ENCODE measurements around the gene FLT3LG. TPM values are rescaled to one million over a fixed set of nuclear protein-coding genes. Genes with fewer than 3 reads are reported as not detected.

FLT3LG gene
- total and polyA plus RNA-seq, 4 donors = 6.3 to 36.0 (median 16.8) TPM

DNA sequence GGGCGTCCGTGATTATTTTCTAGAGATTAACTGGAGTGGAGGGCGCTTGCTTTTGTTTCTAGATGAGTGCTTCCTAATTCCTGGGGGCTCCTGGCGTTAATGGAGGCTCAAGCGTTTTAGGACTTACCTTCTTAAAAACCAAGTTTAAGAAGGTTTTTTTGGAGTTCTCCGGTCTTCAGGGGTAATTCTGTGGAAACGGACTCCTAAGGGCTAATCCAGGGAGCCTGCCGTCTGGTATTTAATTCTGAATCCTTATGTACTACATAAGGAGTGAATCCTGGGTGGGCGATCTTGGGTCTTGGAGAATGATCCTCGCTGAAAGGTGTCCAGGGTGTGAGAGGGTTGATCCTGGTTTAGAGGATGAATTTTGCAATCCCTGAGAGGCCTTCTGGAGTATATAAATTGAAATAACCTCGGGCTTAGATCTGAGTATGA lies 22.6 kb downstream of the FLT3LG start:
- DNase-seq (no peak), ATAC-seq (ENCODE audit: low FRiP score) (no peak)
- WGBS, 2 donors = 0 to 1% methylated on average over 11 of the region's 11 CpGs
- Histone ChIP-seq H3K36me3 (ENCODE audit: control insufficient read depth in 1 of 2, insufficient read depth in 2 of 2, low read length in 1 of 2) (peaks cover 4% of the 10 kb centered on the region in 2 donors), H3K4me1 (ENCODE audit: control insufficient read depth in 1 of 2, insufficient read depth in 2 of 2, low read length in 2 of 2) (no peaks in the 10 kb centered on the region), H3K9me3 (ENCODE audit: control insufficient read depth, low read length) (no peaks in the 10 kb centered on the region), H3K4me3 (ENCODE audit: low read length in 2 of 2) (peak overlapping the region; percentile 77 to 93), H3K27ac (ENCODE audit: low read depth in 1 of 2, low read length in 2 of 2) (peak overlapping the region in 1 of 2 donors; percentile 80), H3K27me3 (ENCODE audit: control insufficient read depth in 1 of 2, insufficient read depth in 2 of 2, low read length in 1 of 2) (no peaks in the 10 kb centered on the region)
- intact Hi-C loops (cut with DNase I) = loop anchor here (1.0 to 10.0 kb wide), 2 partner anchors 9 to 178 kb away; partner anchors contain the start of genes PRMT1 (in 1 of the 2) and RPL13A (in 1 of the 2)

DNA sequence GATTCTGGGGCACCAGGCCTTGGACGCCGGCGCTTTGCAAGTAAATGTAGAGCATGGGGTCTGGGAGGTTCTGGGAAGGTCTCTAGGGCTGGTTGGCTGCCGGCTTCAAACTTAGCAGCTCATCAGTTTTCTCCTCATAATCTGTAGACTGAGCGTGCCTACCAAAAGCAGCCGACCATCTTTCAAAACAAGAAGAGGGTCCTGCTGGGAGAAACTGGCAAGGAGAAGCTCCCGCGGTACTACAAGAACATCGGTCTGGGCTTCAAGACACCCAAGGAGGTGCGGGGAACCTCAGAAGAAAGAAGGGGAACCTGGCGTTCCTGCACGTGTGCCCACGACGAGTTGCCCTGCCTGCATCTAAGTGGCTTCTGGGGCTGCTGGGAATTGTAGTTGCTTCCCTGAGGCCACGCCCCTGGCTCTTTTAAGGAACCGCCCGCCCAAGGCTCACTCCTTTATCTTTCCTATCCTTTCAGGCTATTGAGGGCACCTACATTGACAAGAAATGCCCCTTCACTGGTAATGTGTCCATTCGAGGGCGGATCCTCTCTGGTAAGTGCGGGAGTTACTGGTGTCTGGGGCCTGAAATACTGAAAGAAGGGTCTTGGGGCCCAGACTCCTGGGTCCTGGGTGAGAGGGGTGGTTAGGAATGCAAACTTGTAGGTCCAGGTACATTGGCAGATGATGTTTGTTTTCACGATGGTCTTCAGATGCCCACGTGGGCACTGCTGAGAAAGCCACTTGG lies 23.2 kb downstream of the FLT3LG start:
- Histone ChIP-seq H3K36me3 (ENCODE audit: control insufficient read depth in 1 of 2, insufficient read depth in 2 of 2, low read length in 1 of 2) (peaks cover 2 to 4% of the 10 kb centered on the region in 2 donors), H3K27ac (ENCODE audit: low read depth in 1 of 2, low read length in 2 of 2) (peak overlapping the region in 1 of 2 donors; percentile 52), H3K9me3 (ENCODE audit: control insufficient read depth, low read length) (no peaks in the 10 kb centered on the region), H3K27me3 (ENCODE audit: control insufficient read depth in 1 of 2, insufficient read depth in 2 of 2, low read length in 1 of 2) (no peaks in the 10 kb centered on the region), H3K4me3 (ENCODE audit: low read length in 2 of 2) (peak overlapping the region; percentile 77 to 93), H3K4me1 (ENCODE audit: control insufficient read depth in 1 of 2, insufficient read depth in 2 of 2, low read length in 2 of 2) (no peaks in the 10 kb centered on the region)
- no peak for ATAC-seq (ENCODE audit: low FRiP score)
- intact Hi-C loops (cut with DNase I) = loop anchor here in 1 of 2 donors (10.0 kb wide), 1 partner anchor 178 kb away; the partner anchor contains the start of gene PRMT1
- peak in 1 of 2 donors; percentile 86 for DNase-seq
- 23 to 25% methylated on average over 22 of the region's 22 CpGs for WGBS, 2 donors

DNA sequence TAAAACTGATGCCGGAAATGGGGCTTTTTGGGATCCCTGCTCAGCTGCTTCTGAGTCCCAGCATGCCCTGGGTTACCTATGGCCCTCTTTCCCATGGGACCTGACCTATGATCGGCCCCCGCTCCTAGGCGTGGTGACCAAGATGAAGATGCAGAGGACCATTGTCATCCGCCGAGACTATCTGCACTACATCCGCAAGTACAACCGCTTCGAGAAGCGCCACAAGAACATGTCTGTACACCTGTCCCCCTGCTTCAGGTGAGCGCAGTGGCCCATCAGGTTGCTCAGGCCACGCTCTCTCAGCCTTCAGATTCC lies 23.7 kb downstream of the FLT3LG start:
- DNase-seq = no peak
- no peak for ATAC-seq (ENCODE audit: low FRiP score)
- Histone ChIP-seq H3K27ac (ENCODE audit: low read depth in 1 of 2, low read length in 2 of 2) (no peak overlapping the region), H3K36me3 (ENCODE audit: control insufficient read depth in 1 of 2, insufficient read depth in 2 of 2, low read length in 1 of 2) (peaks cover 2 to 4% of the 10 kb centered on the region in 2 donors), H3K9me3 (ENCODE audit: control insufficient read depth, low read length) (no peaks in the 10 kb centered on the region), H3K4me3 (ENCODE audit: low read length in 2 of 2) (no peak overlapping the region), H3K4me1 (ENCODE audit: control insufficient read depth in 1 of 2, insufficient read depth in 2 of 2, low read length in 2 of 2) (no peaks in the 10 kb centered on the region), H3K27me3 (ENCODE audit: control insufficient read depth in 1 of 2, insufficient read depth in 2 of 2, low read length in 1 of 2) (no peaks in the 10 kb centered on the region)
- WGBS, 2 donors = 90 to 92% methylated on average over 12 of the region's 12 CpGs
- intact Hi-C loops (cut with DNase I) = loop anchor here in 1 of 2 donors (10.0 kb wide), 1 partner anchor 177 kb away; the partner anchor contains the start of gene PRMT1

DNA sequence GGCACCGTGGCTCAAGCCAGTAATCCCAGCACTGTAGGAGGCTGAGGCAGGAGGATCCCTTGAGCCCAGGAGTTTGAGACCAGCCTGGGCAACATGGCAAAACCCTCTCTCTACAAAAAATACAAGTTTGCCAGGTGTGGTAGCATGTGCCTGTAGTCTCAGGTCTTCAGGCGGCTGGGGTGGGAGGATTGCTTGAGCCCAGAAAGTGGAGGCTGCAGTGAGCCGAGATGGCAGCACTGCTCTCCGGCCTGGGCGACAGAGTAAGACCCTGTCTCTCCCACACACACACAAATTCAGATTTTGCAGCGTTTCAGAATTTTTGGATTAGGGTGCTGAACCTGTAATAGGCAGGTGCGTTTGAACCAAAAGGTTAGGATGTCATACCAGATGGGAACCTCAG lies 24.5 kb downstream of the FLT3LG start:
- ATAC-seq (ENCODE audit: low FRiP score) (no peak), DNase-seq (no peak)
- Histone ChIP-seq H3K36me3 (ENCODE audit: control insufficient read depth in 1 of 2, insufficient read depth in 2 of 2, low read length in 1 of 2) (peaks cover 2 to 4% of the 10 kb centered on the region in 2 donors), H3K9me3 (ENCODE audit: control insufficient read depth, low read length) (no peaks in the 10 kb centered on the region), H3K27me3 (ENCODE audit: control insufficient read depth in 1 of 2, insufficient read depth in 2 of 2, low read length in 1 of 2) (no peaks in the 10 kb centered on the region), H3K4me1 (ENCODE audit: control insufficient read depth in 1 of 2, insufficient read depth in 2 of 2, low read length in 2 of 2) (no peaks in the 10 kb centered on the region), H3K27ac (ENCODE audit: low read depth in 1 of 2, low read length in 2 of 2) (no peak overlapping the region), H3K4me3 (ENCODE audit: low read length in 2 of 2) (no peak overlapping the region)
- 80 to 90% methylated on average over 7 of the region's 7 CpGs for WGBS, 2 donors
- intact Hi-C loops (cut with DNase I) = loop anchor here in 1 of 2 donors (10.0 kb wide), 1 partner anchor 176 kb away; the partner anchor contains the start of gene PRMT1

DNA sequence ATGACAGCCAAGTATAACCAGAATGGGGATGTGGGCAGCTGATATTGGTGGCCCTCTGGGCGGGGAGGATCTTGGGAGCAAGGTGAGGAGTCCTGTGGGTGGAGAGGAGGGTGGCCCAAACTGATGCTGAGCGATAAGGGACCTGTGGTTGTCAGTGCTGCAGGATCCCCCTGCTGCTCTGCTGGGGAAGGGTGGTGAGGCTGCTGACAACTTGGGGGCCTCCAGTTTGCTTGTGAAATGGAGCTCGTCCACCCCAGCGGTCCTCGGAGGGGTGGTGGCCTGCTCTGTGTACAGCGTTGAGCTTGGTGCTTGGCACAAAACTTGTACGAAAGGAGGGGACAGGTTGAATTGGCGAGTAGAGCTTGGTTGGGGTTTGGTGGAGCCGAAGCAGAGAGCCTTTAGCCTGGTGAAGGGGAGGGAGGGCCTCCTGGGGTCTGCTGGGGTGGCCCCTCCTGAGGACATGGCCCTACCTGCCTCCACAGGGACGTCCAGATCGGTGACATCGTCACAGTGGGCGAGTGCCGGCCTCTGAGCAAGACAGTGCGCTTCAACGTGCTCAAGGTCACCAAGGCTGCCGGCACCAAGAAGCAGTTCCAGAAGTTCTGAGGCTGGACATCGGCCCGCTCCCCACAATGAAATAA lies 25.1 kb downstream of the FLT3LG start:
- intact Hi-C loops (cut with DNase I) = loop anchor here in 1 of 2 donors (10.0 kb wide), 1 partner anchor 176 kb away; the partner anchor contains the start of gene PRMT1
- WGBS, 2 donors = 74 to 77% methylated on average over 19 of the region's 19 CpGs
- H3K9me3 ChIP-seq (ENCODE audit: control insufficient read depth, low read length) = no peaks in the 10 kb centered on the region
- no peak for ATAC-seq (ENCODE audit: low FRiP score)
- no peaks in the 10 kb centered on the region for H3K27me3 ChIP-seq (ENCODE audit: control insufficient read depth in 1 of 2, insufficient read depth in 2 of 2, low read length in 1 of 2)
- no peaks in the 10 kb centered on the region for H3K4me1 ChIP-seq (ENCODE audit: control insufficient read depth in 1 of 2, insufficient read depth in 2 of 2, low read length in 2 of 2)
- no peak overlapping the region for H3K27ac ChIP-seq (ENCODE audit: low read depth in 1 of 2, low read length in 2 of 2)
- peaks cover 2 to 4% of the 10 kb centered on the region in 2 donors for H3K36me3 ChIP-seq (ENCODE audit: control insufficient read depth in 1 of 2, insufficient read depth in 2 of 2, low read length in 1 of 2)
- DNase-seq = no peak
- no peak overlapping the region for H3K4me3 ChIP-seq (ENCODE audit: low read length in 2 of 2)

DNA sequence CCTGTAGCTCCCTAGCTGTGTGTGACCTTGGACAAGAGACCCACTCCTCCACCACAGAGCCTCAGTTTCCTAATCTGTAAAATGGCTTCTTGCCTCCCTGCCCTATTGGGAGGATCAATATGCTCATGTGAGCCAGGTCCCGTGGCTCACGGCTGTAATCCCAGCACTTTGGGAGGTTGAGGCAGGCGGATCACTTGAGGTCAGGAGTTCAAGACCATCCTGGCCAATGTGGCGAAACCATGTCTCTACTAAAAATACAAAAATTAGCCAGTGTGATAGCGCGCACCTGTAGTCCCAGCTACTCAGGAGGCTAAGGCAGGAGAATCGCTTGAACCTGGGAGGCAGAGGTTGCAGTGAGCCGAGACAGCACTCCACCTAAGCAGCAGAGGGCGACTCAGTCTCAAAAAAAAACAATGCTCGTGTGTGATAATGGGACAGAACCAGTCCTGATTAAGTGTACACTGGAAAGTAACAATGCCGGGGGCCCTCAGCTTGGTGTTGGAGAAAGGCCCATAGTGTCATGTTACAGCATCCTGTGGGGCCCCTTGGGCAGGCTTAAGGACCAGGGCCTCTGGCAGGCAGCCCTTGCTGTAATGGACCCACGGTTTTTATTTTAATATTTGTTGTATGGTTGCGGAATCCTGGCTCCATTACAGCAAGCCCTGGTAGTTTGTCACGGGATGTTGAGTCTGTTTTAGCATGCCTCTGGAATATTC lies 29.0 kb downstream of the FLT3LG start:
- H3K27ac ChIP-seq (ENCODE audit: low read depth in 1 of 2, low read length in 2 of 2) = no peak overlapping the region

DNA sequence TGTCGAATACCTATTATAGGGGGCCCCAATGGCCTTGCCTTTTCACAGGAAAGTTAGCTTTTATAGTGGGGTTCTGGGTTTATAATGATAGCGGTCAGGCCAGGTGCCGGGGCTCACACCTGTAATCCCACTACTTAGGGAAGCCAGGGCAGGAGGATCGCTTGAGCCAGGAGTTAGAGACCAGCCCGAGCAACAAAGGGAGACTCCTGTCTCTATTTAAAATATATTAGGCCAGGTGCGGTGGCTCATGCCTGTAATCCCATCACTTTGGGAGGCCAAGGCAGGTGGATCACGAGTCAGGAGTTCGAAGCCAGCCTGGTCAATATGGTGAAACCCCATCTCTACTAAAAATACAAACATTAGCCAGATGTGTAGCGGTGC lies 29.6 kb downstream of the FLT3LG start:
- no peaks in the 10 kb centered on the region for H3K27me3 ChIP-seq (ENCODE audit: control insufficient read depth in 1 of 2, insufficient read depth in 2 of 2, low read length in 1 of 2)
- WGBS, 2 donors = 83 to 87% methylated on average over 9 of the region's 9 CpGs
- intact Hi-C loops (cut with DNase I) = loop anchor here in 1 of 2 donors (2.0 kb wide), 1 partner anchor 43 kb away; no protein-coding TSS in a partner anchor
- H3K36me3 ChIP-seq (ENCODE audit: control insufficient read depth in 1 of 2, insufficient read depth in 2 of 2, low read length in 1 of 2) = peaks cover 0 to under 1% of the 10 kb centered on the region in 2 donors
- DNase-seq (no peak), ATAC-seq (ENCODE audit: low FRiP score) (no peak)
- no peaks in the 10 kb centered on the region for H3K4me1 ChIP-seq (ENCODE audit: control insufficient read depth in 1 of 2, insufficient read depth in 2 of 2, low read length in 2 of 2)
- no peak overlapping the region for H3K4me3 ChIP-seq (ENCODE audit: low read length in 2 of 2)
- no peaks in the 10 kb centered on the region for H3K9me3 ChIP-seq (ENCODE audit: control insufficient read depth, low read length)
- no peak overlapping the region for H3K27ac ChIP-seq (ENCODE audit: low read depth in 1 of 2, low read length in 2 of 2)

More for the DNA sequence above, 29.0 kb downstream of the FLT3LG start:
- DNase-seq = no peak
- Histone ChIP-seq H3K27me3 (ENCODE audit: control insufficient read depth in 1 of 2, insufficient read depth in 2 of 2, low read length in 1 of 2) (no peaks in the 10 kb centered on the region), H3K4me1 (ENCODE audit: control insufficient read depth in 1 of 2, insufficient read depth in 2 of 2, low read length in 2 of 2) (no peaks in the 10 kb centered on the region), H3K4me3 (ENCODE audit: low read length in 2 of 2) (no peak overlapping the region), H3K36me3 (ENCODE audit: control insufficient read depth in 1 of 2, insufficient read depth in 2 of 2, low read length in 1 of 2) (peaks cover 0 to 4% of the 10 kb centered on the region in 2 donors), H3K9me3 (ENCODE audit: control insufficient read depth, low read length) (no peaks in the 10 kb centered on the region)
- 44 to 46% methylated on average over 14 of the region's 14 CpGs for whole genome bisulfite sequencing, 2 donors
- peak; percentile 51 for ATAC-seq (ENCODE audit: low FRiP score)
- intact Hi-C loops (cut with DNase I) = loop anchor here in 1 of 2 donors (2.0 kb wide), 1 partner anchor 44 kb away; no protein-coding TSS in a partner anchor

DNA sequence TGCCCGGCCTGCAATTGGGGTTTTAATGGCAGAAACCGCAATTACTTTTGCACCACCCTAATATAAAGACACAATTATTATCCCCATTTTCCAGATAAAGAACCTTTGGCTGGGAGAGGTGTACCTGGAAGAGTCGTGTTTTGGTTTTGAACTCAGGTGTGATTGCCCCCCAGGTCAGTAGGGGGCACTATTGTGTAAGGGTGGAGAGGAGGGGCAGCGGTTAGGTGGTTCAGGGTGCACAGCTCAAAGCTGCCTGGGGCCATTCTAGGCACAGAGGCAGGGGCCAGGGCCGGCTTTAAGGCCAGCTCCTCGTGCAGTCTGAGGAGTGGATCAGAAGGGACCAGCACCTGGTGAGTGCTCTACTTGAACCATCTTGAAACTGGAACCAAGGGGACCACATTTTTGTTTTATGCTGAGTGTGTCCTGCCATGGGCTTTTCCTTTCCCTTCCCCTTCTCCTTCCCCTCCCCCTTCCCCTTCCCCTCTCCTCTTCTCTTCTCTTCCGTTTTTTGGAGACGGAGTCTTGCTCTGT lies 32.6 kb downstream of the FLT3LG start:
- intact Hi-C loops (cut with DNase I) = loop anchor here in 1 of 2 donors (2.0 kb wide), 1 partner anchor 64 kb away; no protein-coding TSS in a partner anchor
- peak; percentile 69 for ATAC-seq (ENCODE audit: low FRiP score)
- peak in 1 of 2 donors; percentile 72 for DNase-seq
- Histone ChIP-seq H3K27ac (ENCODE audit: low read depth in 1 of 2, low read length in 2 of 2) (no peak overlapping the region), H3K9me3 (ENCODE audit: control insufficient read depth, low read length) (no peaks in the 10 kb centered on the region), H3K27me3 (ENCODE audit: control insufficient read depth in 1 of 2, insufficient read depth in 2 of 2, low read length in 1 of 2) (no peaks in the 10 kb centered on the region), H3K4me1 (ENCODE audit: control insufficient read depth in 1 of 2, insufficient read depth in 2 of 2, low read length in 2 of 2) (no peaks in the 10 kb centered on the region), H3K36me3 (ENCODE audit: control insufficient read depth in 1 of 2, insufficient read depth in 2 of 2, low read length in 1 of 2) (no peaks in the 10 kb centered on the region), H3K4me3 (ENCODE audit: low read length in 2 of 2) (no peak overlapping the region)
- WGBS, 2 donors = 37 to 42% methylated on average over 8 of the region's 8 CpGs
